Pons (tissue), 1 donor: ENCODE measurements around the gene SERGEF.
"Not testable (repeated sequence)": the region's sequence is repeated elsewhere in the genome, so short reads cannot be mapped to it uniquely, and the experiment has no call there.

ENCODE experiments used
- DNase-seq: peaks from one replicate; pipeline ENCODE4 v3.0.0-alpha.2; 2016; ENCODE audit warnings: low spot score

SERGEF gene

DNA sequence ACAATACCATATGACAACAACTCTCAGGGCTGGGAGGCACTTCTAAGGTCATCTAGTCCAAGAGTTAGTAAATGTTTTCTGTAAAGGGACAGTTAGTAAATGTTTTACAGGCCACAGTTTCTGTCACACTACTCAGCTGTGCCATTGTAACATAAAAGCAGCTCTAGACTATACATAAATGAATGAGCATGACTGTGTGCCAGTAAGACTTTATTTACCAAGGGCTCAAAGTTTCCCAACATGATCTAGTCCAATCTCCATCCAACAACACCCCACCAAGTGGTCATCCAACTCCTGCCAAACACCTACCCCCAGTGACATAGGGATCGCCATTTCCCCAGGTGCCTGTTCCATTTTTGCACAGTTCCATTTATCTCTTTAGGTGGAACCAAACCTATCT, 12.1 kb downstream of the SERGEF start:
- no peak for DNase-seq

- DNase-seq, result not testable (repeated sequence)
Observed at GRCh38 chr11:18000128-18000527, 12.7 kb downstream of the SERGEF start.

- no peak for DNase-seq
Observed at GRCh38 chr11:17992916-17993315, 19.9 kb downstream of the SERGEF start.

DNA sequence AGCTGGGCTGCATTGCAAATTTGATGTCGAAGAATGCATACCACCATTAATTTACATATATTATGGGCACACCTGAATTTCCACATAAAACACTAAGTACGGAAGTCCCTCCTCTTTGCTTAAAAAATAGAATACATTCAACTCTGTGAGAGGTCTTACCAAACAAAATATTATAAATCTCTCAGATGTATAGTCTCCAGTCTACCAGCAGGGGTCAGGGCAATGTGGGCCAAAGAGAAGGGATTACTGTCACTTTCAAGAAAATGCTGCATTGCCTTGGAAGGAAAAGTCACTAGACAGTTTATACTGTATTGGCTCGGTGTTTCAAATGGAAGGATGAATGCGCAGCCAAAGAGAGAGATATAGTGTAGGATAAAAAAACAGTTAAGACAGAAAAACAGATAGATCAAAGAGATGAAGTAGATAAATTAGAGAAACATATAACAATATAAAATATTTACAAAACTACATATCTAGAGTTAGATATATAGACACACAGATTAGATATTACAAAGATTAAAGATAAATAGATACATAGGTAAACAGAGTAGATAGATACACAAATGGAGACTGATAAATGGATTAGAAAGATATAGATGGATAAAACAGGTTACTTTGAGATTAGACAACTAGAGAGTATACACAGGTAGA, 20.9 kb downstream of the SERGEF start:
- DNase-seq, result peak; percentile 69

GRCh38 chr11:17989306-17989705, 23.5 kb downstream of the SERGEF start:
- no peak for DNase-seq

DNA sequence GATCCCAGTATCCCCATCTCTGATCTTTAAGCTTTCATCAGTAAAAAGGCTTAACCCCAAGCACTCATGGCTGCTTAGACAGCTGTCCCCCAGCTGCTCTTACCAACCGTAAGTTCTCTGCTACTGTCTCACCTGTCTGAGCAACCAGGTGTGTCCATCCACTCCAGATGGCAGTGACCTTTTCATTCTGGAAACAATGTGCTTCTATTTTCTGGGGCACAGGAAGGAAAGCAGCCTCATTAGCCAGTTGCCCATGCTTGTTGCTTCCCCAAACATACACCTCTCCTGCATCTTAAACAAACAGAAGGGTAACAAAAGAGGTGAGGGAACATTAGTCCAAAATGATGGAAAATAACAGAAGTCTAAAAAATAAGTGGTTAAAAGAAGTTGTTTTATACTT, 24.4 kb downstream of the SERGEF start:
- DNase-seq, result no peak

- DNase-seq, result no peak
Observed at GRCh38 chr11:17987826-17988225, 25.0 kb downstream of the SERGEF start.

DNA sequence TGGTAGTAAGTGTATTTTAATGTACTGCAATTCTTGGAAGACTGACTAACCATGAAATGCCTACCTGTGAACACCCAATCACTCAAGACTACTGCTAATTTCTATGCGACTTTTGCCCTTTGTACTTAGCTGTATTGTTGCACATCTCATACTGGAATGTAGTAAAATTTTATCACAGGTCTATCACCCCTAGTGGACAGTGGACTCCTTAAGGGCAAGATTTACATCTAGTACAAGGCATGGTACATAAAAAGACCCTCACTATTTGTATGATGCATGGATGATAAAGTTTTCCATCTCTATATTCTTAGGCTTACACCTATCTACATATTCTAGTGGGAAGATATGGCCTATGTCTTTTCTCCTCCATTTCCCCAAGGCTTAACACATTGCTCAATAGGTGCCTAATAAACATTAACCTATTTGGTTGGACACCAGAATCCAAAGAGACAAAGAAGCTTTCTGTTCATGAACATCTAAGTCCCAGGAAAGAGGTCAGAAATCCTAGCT, 26.1 kb downstream of the SERGEF start:
- DNase-seq, result no peak

DNA sequence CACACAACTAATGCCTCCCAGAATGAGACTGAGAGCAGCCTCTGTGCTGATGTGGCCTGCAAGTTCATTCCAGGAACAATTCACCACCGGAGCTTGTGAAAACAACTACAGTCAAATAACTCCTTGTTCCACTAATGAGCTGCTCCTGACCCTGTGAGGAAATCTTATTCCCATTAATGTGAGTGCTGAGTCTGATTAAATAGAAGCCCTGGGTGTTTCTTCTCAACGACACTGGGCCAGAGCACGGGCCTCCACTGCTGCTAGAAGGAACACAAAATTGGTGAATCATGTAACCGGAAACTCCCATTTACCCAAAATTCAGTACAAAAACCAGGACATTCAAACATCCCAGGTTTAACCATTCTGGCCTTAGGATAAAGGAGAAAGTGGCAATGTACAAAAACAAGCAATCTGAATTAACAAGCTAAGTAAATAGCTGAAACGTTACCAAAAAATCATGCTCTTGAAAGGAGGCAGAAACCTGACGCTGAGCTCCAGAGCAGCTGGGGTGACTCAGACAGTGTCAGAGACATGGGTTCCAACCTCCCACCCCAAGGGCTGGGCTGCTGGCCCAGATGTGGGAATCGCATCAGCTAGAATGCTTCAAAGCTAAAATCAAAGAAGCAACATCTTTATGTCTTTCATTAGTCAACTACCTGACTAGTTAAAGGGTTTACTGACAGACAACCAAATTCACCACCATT, 26.7 kb downstream of the SERGEF start:
- no peak for DNase-seq

GRCh38 chr11:17985517-17985916, 27.3 kb downstream of the SERGEF start:
- DNase-seq, result peak; percentile 35

DNA sequence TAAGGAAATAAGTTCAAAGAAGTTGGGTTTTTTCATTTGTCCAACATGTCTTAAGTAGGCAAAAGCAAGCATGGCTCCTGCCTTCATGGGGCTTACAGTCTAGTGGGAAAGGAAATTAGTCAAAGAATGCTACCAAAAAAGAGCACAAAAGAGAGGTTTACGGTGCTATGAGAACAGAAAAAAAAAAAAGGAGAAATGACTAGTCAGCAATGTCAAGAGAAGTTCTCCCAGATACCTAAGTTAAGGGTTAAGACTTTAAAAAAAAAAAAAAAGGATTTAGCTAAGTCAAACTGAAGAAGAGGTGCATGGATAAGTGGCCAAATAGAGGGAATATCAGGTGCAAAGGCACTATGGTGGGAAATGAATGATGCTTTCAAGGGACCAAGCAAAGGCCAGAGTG, 29.3 kb downstream of the SERGEF start:
- no peak for DNase-seq

- no peak for DNase-seq
Observed at GRCh38 chr11:17979770-17980371, 33.0 kb downstream of the SERGEF start.

DNA sequence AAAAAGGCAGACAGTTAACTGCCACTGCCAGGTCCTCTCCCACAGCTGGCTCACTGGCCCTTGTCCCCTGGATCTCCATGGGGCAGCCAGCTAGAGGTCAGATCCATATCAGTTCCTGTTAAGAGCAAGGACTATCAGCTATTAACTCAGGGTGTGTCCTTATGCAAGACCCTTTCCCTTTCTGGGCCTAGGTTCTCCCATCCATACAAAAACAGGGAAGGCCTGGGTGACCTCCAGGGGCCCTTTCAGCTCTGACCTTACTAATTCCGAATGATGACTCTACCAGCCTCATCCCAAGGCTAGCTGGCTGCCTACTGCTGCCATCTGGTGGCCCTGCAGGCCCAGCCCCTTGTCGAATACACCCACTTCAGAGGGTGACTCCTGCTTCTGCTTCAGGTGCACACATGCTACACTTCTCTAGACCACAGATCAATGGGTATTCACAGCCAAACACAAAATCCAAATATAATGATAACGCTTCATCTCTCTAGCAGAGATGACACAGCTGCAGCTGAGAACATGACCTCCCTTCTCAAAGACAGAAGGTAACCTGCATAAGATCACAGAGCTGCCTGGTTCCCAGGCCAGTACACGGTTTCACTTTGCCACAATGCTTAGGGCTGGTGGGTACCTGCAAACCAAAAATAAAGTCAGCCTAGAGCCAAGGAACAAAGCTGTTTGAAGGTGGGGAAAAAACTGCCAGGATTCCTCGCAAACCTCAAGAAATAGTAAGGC, 34.1 kb downstream of the SERGEF start:
- peak; percentile 53 for DNase-seq

DNA sequence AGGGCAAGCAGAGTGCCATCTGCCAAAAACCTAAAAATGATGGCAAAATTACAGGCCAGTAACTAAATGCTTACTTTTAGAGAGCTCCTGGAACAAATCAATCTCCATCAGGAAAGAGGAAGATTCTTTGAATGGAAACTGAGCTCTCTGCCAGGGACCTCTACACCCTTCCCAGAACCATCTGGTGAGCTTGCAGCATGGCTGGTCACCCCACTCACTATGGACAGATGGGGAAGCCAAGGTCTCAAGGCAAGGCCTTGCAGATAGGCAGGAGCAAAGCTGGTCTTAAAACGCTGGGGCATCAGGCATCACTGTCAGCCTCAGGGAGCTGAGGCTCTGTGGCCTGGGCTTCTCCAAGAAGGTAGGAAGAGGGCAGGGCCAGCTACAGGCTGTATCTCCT, 36.2 kb downstream of the SERGEF start:
- no peak for DNase-seq

- no peak for DNase-seq
Observed at GRCh38 chr11:17974246-17974645, 38.6 kb downstream of the SERGEF start.

DNA sequence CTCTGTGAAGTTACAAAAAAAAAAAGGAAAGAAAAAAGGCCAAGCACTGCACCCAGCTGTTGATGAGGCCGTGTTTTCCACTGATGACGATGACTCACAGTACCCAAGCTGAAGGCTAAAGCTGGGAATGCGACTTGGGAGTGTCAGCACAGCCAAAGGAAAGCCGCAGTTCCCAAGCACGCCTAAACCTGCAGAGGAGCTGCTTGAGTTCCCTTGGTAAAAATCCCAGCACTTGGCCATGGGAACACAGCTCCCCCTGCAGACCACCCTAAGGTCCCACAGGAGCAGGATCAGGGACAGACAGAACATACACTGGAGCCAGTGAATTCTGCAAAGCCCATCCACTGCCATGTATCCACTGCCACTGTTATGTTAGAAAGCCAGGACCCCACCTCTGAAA, 39.9 kb downstream of the SERGEF start:
- no peak for DNase-seq

DNA sequence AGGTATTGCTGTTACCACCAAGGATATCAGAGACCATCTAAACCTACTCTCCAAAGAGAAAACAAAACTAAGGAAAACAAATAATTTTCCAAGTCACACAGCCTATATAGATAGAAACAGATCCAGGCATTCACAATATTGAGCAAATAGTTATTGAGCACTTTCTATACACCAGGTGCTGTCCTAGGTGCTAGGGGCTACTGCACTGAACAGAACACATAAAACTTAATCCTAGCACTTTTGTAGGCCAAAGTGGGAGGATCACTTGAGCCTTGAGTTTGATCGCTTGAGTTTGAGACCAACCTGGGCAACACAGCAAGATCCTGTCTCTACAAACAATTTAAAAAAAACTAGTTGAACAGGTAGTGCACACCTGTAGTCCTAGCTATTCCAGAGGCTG, 44.6 kb downstream of the SERGEF start:
- DNase-seq, result no peak

- no peak for DNase-seq
Observed at GRCh38 chr11:17967661-17968060, 45.2 kb downstream of the SERGEF start.

DNA sequence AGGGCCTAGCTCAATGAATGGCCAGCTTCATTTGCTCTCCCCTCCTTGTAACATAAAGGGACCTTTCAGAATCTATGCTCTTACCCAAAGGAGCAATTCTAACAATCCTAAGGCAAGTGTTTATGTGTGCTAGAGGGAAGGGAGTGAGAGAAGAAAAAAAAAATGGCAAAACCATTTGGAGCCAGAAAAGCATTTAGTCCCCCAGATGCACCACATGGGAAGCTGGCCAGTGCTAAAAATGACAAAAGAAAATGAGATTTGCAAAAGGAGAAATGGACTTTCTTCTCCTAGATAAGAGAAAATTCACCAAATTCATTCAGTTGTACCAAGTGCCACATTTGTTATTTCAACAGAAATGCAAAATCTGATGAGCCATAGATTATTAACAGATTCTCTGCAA, 52.8 kb downstream of the SERGEF start:
- DNase-seq, result no peak

- no peak for DNase-seq
Observed at GRCh38 chr11:17958446-17958845, 54.4 kb downstream of the SERGEF start.

GRCh38 chr11:17954395-17955252, 58.2 kb downstream of the SERGEF start:
- DNase-seq, result no peak

DNA sequence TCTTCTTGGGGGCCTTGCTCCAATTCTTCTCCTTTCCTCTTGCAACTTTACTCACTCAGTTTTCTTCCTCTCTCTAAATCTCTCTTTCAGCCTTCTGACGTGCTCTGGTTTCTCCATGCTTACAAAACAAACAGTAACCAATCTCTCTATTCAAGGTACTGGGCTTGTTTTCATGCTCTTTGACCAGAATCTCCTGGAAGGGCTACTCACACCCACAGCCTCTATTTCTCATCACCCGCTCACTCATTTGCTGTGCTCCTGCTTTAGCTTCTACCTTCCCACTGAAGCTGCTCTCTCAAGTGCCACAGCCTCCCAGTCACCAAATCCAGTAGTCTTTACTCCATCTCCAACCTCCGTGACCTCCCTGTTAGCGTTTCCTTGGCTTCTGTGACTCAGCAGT, 60.4 kb downstream of the SERGEF start:
- no peak for DNase-seq
